Stimulated activated CD4-positive, alpha-beta T cell treated with anti-CD3 and anti-CD28 coated beads, TNF-alpha, amount 100 ng/mL, for 48 hours (primary cell): Measurements from ENCODE around the gene MAP3K13.
A peak's percentile ranks its signal among the peaks of the same experiment; 100 is the strongest.

ENCODE experiments used
- DNase-seq, 3 donors: peaks; one replicate each; pipeline ENCODE4 v3.0.0-alpha.2; 2020; ENCODE audit warnings: low read depth in 3 of 3

MAP3K13 gene

GRCh38 chr3:185362850-185363661 lies at the start of gene MAP3K13:
Gene MAP3K13 (plus strand): TSS chr3:185363136. CDS start chr3:185428582, 65,446 bp downstream.
- DNase-seq: peak; percentile 1 to 22 (median 7)

GRCh38 chr3:185313693-185314246 lies 49.2 kb upstream of the MAP3K13 start:
- no peak for DNase-seq

GRCh38 chr3:185316740-185317412 lies 46.1 kb upstream of the MAP3K13 start:
- no peak for DNase-seq

- DNase-seq: no peak
Measured at GRCh38 chr3:185317674-185318073, 45.3 kb upstream of the MAP3K13 start.

- no peak for DNase-seq
Measured at GRCh38 chr3:185318141-185318540, 44.8 kb upstream of the MAP3K13 start.

- no peak for DNase-seq
Measured at GRCh38 chr3:185319801-185320200, 43.1 kb upstream of the MAP3K13 start.

GRCh38 chr3:185320949-185321348 lies 42.0 kb upstream of the MAP3K13 start:
- no peak for DNase-seq

- DNase-seq: no peak
Measured at GRCh38 chr3:185322101-185322719, 40.7 kb upstream of the MAP3K13 start.

- DNase-seq: no peak
Measured at GRCh38 chr3:185325946-185326791, 36.8 kb upstream of the MAP3K13 start.

- no peak for DNase-seq
Measured at GRCh38 chr3:185327062-185327461, 35.9 kb upstream of the MAP3K13 start.

- no peak for DNase-seq
Measured at GRCh38 chr3:185328324-185329004, 34.5 kb upstream of the MAP3K13 start.

GRCh38 chr3:185330238-185330637 lies 32.7 kb upstream of the MAP3K13 start:
- no peak for DNase-seq

GRCh38 chr3:185330644-185331043 lies 32.3 kb upstream of the MAP3K13 start:
- DNase-seq: no peak

GRCh38 chr3:185332026-185332735 lies 30.8 kb upstream of the MAP3K13 start:
- DNase-seq: no peak

GRCh38 chr3:185335799-185336198 lies 27.1 kb upstream of the MAP3K13 start:
- no peak for DNase-seq

- no peak for DNase-seq
Measured at GRCh38 chr3:185337231-185337816, 25.6 kb upstream of the MAP3K13 start.

- DNase-seq: no peak
Measured at GRCh38 chr3:185339945-185340344, 23.0 kb upstream of the MAP3K13 start.

GRCh38 chr3:185340751-185341150 lies 22.2 kb upstream of the MAP3K13 start:
- no peak for DNase-seq

GRCh38 chr3:185341616-185342458 lies 21.1 kb upstream of the MAP3K13 start:
- DNase-seq: no peak
